Activated CD4-positive, alpha-beta T cell treated with anti-CD3 and anti-CD28 coated beads for 1 hour (primary cell): ENCODE data around the gene FSD1L.

ENCODE experiments used
- DNase-seq: peaks from one replicate; pipeline ENCODE4 v3.0.0-alpha.2; 2020

FSD1L gene

GRCh38 chr9:105436783-105437182, 11.1 kb upstream of the FSD1L start:
- DNase-seq: no peak

- no peak for DNase-seq
Observed at GRCh38 chr9:105437704-105438103, 10.1 kb upstream of the FSD1L start.

- DNase-seq: no peak
Observed at GRCh38 chr9:105438141-105438806, 9.6 kb upstream of the FSD1L start.

- no peak for DNase-seq
Observed at GRCh38 chr9:105439428-105439827, 8.4 kb upstream of the FSD1L start.

GRCh38 chr9:105441616-105442160, 6.1 kb upstream of the FSD1L start:
- DNase-seq: no peak

- no peak for DNase-seq
Observed at GRCh38 chr9:105443121-105443520, 4.7 kb upstream of the FSD1L start.

GRCh38 chr9:105444130-105444529, 3.7 kb upstream of the FSD1L start:
- DNase-seq: no peak

- no peak for DNase-seq
Observed at GRCh38 chr9:105445203-105445881, 2.5 kb upstream of the FSD1L start.

- no peak for DNase-seq
Observed at GRCh38 chr9:105447386-105447813, 434 bp upstream of the FSD1L start.

- no peak for DNase-seq
Observed at GRCh38 chr9:105449081-105449480, 1.2 kb downstream of the FSD1L start.

GRCh38 chr9:105452185-105452584, 4.4 kb downstream of the FSD1L start:
- DNase-seq: no peak

GRCh38 chr9:105455836-105456475, 8.1 kb downstream of the FSD1L start:
- no peak for DNase-seq

GRCh38 chr9:105457560-105458294, 9.9 kb downstream of the FSD1L start:
- DNase-seq: no peak

GRCh38 chr9:105458404-105458803, 10.6 kb downstream of the FSD1L start:
- DNase-seq: no peak

GRCh38 chr9:105459336-105459735, 11.5 kb downstream of the FSD1L start:
- no peak for DNase-seq

- DNase-seq: no peak
Observed at GRCh38 chr9:105466898-105467455, 19.1 kb downstream of the FSD1L start.

- no peak for DNase-seq
Observed at GRCh38 chr9:105468875-105469274, 21.0 kb downstream of the FSD1L start.

- DNase-seq: no peak
Observed at GRCh38 chr9:105473221-105473620, 25.4 kb downstream of the FSD1L start.

GRCh38 chr9:105475302-105475701, 27.5 kb downstream of the FSD1L start:
- no peak for DNase-seq

GRCh38 chr9:105479846-105480245, 32.0 kb downstream of the FSD1L start:
- no peak for DNase-seq

GRCh38 chr9:105483618-105484017, 35.8 kb downstream of the FSD1L start:
- no peak for DNase-seq

GRCh38 chr9:105484226-105484625, 36.4 kb downstream of the FSD1L start:
- no peak for DNase-seq

GRCh38 chr9:105485131-105485530, 37.3 kb downstream of the FSD1L start:
- no peak for DNase-seq
